Activated naive CD8-positive, alpha-beta T cell treated with anti-CD3 and anti-CD28 coated beads, Interleukin-2, amount 50 U/mL, for 24 hours (primary cell): Measurements from ENCODE around the gene HOXA5.

Experiments used
- ATAC-seq: fragments of 150-1000 bp; cut with Tn5 transposase; one replicate; pipeline ENCODE4 v1.10.0; 2021
- DNase-seq: peaks from one replicate; pipeline ENCODE4 v3.0.0; 2021
- H3K27ac Mint-ChIP-seq: one replicate; pipeline ENCODE4 v1.8.0; 2021; ENCODE audit warnings: mild to moderate bottlenecking, mixed read lengths
- H3K27me3 Mint-ChIP-seq: one replicate; pipeline ENCODE4 v1.8.0; 2021; ENCODE audit warnings: mixed read lengths
- H3K36me3 Mint-ChIP-seq: one replicate; pipeline ENCODE4 v1.8.0; 2021; ENCODE audit warnings: low read depth, mixed read lengths
- H3K4me1 Mint-ChIP-seq: one replicate; pipeline ENCODE4 v1.8.0; 2021; ENCODE audit warnings: mixed read lengths
- H3K4me3 Mint-ChIP-seq: one replicate; pipeline ENCODE4 v1.8.0; 2021; ENCODE audit warnings: mild to moderate bottlenecking, moderate library complexity, mixed read lengths
- H3K9me3 Mint-ChIP-seq: one replicate; pipeline ENCODE4 v1.8.0; 2021; ENCODE audit warnings: mixed read lengths

Gene HOXA5

DNA sequence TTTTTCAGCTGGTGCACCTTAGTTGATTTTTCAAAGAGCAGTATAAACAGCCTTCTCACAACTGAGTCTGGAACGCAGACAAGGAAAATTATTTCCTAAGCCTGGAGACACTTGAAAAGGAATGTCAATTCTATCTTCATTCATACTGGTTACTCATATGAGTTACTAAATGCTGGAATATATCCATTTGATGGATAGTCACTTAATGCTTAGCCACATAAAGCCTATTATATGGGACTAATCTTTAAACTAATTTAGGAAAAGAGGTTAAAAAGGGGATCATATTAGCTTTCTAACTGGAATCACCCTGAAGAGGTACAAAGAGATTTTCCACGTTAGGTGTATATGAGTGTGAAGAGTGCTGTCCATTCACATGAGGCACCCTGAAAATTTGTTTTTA lies 11.3 kb downstream of the HOXA5 start:
- Mint-ChIP-seq H3K27ac (no peak overlapping the region), H3K27me3 (peaks cover 55% of the 10 kb centered on the region), H3K4me3 (no peak overlapping the region), H3K36me3 (no peaks in the 10 kb centered on the region), H3K4me1 (peaks cover 31% of the 10 kb centered on the region), H3K9me3 (no peaks in the 10 kb centered on the region)
- ATAC-seq (no peak), DNase-seq (no peak)

DNA sequence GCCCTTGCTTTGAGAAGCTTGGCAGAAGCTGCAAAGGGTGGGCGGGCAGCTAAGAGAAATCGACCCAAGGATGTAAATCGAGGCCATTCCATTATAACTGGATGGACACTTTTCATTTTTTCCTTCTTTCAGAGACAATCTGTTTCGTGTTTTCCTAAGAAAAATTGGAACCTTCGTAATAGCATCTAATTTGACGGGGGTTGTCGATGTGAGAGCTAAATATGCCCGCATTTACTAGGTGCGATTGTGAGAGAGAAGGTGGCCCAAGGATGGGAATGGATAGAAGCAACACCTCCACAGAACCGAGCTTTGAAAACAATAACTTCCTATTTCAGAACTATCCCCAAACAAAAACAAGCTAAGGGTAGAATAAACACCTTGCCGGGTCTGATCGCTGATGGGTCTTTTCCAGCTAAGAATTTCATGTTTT lies 12.1 kb downstream of the HOXA5 start:
- Mint-ChIP-seq H3K9me3 (no peaks in the 10 kb centered on the region), H3K27ac (no peak overlapping the region), H3K4me3 (peak overlapping the region; percentile 55), H3K27me3 (peaks cover 55% of the 10 kb centered on the region), H3K4me1 (peaks cover 29% of the 10 kb centered on the region), H3K36me3 (no peaks in the 10 kb centered on the region)
- DNase-seq (no peak), ATAC-seq (no peak)

DNA sequence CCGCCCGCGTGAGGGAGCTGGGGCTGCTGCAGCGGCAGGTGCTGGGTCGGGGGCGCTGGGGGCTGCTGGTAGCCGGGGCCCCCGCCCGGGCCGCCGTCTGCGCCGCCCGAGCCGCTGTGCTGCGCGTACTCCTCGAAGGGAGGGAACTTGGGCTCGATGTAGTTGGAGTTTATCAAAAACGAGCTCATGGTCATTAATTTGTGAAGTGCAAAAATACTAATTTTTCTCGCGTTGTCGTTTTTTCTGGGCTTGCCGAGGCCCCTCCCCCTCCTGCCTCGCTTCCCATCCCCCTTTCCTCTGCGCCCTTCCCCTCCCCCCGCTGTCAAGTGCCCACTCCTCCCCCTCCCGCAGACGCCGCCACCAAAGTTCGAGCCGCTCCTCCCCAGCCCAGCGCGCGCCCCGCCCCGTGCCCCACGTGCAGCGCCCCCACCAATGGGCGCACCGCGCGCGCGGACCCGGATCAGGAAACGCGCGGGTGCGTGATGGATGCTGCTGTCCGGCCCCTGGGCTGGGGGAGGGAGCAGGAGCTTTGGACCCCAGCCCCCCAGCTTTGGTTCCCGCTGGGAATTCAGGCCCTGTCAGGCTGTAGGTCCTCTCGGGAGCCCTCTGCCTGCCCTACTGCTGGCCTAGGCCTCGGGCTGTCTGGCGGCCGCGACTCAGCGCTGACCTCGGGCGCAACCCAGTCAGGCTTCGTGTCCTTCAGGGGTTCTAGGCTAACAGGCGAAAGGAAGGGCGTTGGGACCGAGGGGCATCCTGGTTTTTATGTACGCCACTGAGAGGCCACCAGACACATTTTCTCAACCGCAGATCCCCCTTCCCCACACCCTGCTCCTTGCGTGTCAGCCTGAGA lies 12.7 kb downstream of the HOXA5 start, which contains the start of gene HOXA4:
HOXA4 (minus strand) TSS at position 218 of the 850 bp plus-strand sequence; CDS start at position 194, 24 bp downstream.
- H3K4me1 Mint-ChIP-seq = peaks cover 24% of the 10 kb centered on the region
- no peaks in the 10 kb centered on the region for H3K9me3 Mint-ChIP-seq
- ATAC-seq (peak; percentile 88), DNase-seq (peak; percentile 77)
- peaks cover 49% of the 10 kb centered on the region for H3K27me3 Mint-ChIP-seq
- H3K36me3 Mint-ChIP-seq = no peaks in the 10 kb centered on the region
- no peak within 1 kb of the TSS for H3K27ac Mint-ChIP-seq
- H3K4me3 Mint-ChIP-seq = peak within 1 kb of the TSS; percentile 55

DNA sequence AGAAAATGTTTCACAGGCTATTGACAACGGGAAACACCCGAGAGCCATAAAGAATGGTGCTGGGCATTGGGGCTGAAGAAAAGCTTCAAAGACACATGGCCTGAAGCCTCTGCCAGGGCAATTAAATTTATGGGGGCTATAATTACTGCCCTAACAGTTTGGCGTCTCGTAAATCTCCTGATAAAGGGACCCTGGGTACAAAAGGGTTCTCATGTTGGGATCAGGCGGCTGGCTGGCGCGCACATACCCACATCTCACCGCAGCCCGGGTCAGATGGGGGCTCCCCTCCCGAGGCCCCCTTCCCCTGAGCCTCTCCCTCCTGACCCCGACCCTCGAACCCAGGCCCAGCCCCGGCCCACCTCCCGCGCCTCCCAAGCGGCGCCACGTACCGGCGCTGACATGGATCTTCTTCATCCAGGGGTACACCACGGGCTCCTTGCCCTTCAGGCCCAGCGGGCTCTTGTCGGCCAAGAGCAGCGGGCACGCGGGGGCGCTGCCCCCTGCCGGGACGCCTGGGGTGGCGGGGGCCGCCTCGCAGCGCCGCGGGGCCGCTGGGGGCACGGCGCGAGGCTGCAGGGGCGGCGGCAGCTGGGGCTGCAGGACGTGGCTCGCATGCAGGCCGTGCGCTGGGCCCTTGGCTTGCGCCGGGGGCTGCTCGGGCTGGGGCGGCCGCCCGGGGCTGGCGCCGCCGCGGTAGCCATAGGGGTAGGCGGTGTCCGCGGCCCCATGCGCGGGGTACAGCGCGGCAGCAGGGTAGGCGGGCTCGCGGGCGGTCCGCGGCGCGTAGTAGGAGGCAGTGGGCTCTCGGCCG lies 13.5 kb downstream of the HOXA5 start:
- Mint-ChIP-seq H3K9me3 (no peaks in the 10 kb centered on the region), H3K4me3 (no peak overlapping the region), H3K36me3 (no peaks in the 10 kb centered on the region), H3K4me1 (peaks cover 19% of the 10 kb centered on the region), H3K27ac (no peak overlapping the region), H3K27me3 (peaks cover 46% of the 10 kb centered on the region)
- no peak for ATAC-seq
- DNase-seq = no peak

DNA sequence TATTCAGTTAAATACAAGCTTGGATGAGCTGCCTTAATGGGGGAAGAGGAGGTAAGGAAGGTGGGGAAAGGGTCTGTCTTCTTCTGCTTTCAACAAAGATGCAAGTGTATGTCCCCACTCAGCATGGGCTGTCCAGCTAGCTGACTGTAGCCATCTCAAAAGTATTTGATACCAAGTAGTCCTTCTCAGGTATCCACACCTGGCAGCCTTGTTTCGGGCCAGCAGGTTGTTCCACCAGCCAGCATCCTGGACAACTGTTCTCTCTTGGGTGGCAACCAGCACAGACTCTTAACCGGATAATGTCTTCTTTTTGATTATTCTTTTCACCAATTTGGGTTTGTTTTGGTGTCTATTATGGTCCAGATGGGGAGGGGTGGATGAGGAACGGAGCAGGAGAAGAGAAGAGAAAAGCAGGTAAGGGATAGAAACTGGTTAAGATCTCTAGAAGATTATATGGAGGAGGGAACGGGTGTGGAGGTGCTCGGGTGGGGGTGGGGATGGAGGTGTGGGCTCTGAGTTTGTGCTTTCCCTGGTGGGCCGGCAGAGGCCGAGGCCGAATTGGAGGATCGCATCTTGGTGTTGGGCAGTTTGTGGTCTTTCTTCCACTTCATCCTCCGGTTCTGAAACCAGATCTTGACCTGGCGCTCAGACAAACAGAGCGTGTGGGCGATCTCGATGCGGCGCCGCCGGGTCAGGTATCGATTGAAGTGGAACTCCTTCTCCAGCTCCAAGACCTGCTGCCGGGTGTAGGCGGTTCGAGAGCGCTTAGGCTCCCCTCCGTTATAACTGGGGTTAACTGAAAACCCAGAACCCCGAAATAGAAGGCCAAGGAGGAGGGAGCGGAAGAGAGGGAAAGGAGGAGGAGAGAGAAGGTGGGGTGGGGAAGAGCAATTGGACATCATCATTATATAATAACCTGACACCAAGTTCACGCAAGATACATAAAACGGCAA lies 14.4 kb downstream of the HOXA5 start:
- Mint-ChIP-seq H3K36me3 (no peaks in the 10 kb centered on the region), H3K9me3 (no peaks in the 10 kb centered on the region), H3K4me1 (peaks cover 10% of the 10 kb centered on the region), H3K27me3 (peaks cover 49% of the 10 kb centered on the region), H3K27ac (no peak overlapping the region), H3K4me3 (no peak overlapping the region)
- ATAC-seq (no peak), DNase-seq (no peak)

DNA sequence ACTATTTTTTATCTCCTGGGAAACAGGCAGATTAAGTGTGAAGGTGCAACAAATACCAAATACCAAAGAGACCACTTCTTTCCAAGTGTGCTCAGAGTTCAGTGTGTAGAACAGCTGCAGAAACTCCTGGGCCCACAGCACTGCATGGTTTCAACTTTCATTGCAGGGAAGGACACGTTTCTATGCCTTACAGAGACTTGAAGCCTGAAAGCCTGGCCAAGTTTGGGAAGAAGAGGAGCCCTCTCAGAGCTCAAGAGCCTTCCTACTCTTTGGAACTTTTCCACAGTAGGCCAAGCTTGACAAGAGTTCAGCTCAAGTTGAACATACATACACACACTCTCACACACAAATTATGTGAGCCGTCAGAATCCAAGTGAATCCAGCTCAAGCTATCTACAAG lies 15.4 kb downstream of the HOXA5 start:
- DNase-seq (no peak), ATAC-seq (no peak)
- H3K4me1 Mint-ChIP-seq = peaks cover 4% of the 10 kb centered on the region
- no peak overlapping the region for H3K27ac Mint-ChIP-seq
- H3K4me3 Mint-ChIP-seq = no peak overlapping the region
- H3K36me3 Mint-ChIP-seq = no peaks in the 10 kb centered on the region
- peaks cover 40% of the 10 kb centered on the region for H3K27me3 Mint-ChIP-seq
- H3K9me3 Mint-ChIP-seq = no peaks in the 10 kb centered on the region

DNA sequence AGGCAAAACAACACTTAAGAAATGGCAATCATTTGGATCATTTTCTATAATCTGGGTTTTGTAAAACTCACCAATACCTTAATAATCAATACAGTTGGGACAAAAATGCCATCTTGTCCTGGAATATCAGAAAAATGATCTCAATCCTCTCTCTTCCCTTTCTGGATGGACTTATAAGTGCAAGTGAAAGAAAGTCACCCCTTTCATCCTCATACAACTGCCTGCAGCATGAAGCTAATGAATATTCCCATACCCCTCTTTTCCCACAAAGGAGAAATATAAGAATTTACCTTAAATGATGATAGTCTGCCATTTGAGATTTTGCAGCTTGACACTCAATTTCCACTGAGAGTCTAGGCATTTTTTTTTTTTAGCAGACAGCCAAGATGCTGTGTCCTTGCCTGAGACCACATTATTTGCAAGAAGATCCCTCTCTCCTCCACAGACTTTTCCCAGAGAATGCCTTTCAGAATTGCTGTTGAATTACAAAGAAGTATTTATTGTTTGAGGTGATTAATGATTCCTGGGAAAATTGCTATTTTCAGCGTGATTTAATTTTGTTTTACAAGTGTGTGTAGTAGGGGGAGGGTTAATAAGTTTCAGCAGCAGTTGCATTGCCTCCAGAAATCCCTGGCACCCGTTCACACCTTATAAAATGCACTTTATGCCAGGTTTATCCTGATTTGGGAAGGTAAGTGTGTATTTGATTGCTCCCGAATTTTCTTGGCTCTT lies 16.7 kb downstream of the HOXA5 start:
- Mint-ChIP-seq H3K9me3 (no peaks in the 10 kb centered on the region), H3K4me1 (peaks cover 4% of the 10 kb centered on the region), H3K27ac (no peak overlapping the region), H3K4me3 (no peak overlapping the region), H3K27me3 (peaks cover 31% of the 10 kb centered on the region), H3K36me3 (no peaks in the 10 kb centered on the region)
- no peak for DNase-seq
- ATAC-seq = no peak

DNA sequence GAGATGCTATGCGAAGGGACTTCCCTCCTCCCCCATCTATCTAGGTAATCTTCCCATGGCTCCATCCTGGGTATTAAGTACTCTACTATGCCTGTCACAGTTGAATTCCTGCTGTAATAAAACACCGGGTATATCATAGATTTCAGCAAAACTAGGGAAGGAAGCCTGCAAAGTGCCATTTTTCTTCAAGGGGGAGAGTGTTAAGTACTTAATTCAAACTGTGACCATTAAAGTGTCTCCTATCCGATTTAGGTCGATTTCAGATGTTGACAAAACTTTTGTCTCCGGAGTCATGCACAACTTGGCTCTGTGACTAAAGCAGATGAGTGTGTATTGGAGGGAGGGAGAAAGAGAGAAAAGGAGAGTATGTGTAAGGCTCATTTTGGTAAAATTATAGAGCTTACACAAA lies 17.5 kb downstream of the HOXA5 start:
- Mint-ChIP-seq H3K36me3 (no peaks in the 10 kb centered on the region), H3K9me3 (no peaks in the 10 kb centered on the region), H3K27me3 (peaks cover 26% of the 10 kb centered on the region), H3K27ac (no peak overlapping the region), H3K4me3 (no peak overlapping the region), H3K4me1 (no peaks in the 10 kb centered on the region)
- ATAC-seq (no peak), DNase-seq (no peak)

DNA sequence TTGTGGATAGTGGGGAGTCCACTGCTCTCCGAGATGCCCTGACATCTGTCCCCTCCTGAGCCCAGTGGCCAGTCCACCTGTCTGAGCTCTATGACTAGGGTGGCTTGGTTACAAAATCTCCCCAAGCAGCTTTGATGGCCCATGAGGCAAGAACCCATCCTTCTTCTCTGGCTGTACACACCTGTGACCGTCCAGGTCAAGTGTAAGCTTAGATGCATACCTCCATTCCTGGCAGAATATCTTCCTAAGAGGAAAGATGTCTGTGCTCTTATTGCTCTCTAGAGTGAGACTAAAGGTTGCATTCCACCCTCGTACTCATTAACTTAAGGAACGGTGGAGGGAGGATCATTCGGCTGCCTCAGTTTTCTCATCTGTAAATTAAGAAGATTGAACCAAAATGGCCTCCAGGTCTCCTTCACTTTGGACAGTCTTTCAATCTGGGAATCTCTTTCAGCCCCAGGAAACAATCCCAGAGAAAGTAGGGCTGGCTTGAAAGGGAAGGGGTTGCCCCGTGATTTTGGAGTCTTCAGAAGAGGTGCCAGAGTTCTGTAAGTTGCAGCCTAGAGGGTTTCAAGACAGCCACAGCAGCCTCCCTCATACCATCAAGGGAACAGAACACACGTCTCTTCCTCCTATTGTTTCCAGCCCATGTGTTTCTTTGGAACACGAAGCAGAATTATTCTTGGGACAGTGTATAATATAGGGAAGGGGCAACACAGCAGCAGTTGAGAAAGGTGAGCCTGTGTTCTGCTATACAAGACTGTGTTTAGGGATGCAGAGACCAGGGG lies 18.4 kb downstream of the HOXA5 start:
- Mint-ChIP-seq H3K4me3 (no peak overlapping the region), H3K27me3 (peaks cover 26% of the 10 kb centered on the region), H3K36me3 (no peaks in the 10 kb centered on the region), H3K27ac (no peak overlapping the region), H3K9me3 (no peaks in the 10 kb centered on the region), H3K4me1 (no peaks in the 10 kb centered on the region)
- ATAC-seq (no peak), DNase-seq (no peak)

DNA sequence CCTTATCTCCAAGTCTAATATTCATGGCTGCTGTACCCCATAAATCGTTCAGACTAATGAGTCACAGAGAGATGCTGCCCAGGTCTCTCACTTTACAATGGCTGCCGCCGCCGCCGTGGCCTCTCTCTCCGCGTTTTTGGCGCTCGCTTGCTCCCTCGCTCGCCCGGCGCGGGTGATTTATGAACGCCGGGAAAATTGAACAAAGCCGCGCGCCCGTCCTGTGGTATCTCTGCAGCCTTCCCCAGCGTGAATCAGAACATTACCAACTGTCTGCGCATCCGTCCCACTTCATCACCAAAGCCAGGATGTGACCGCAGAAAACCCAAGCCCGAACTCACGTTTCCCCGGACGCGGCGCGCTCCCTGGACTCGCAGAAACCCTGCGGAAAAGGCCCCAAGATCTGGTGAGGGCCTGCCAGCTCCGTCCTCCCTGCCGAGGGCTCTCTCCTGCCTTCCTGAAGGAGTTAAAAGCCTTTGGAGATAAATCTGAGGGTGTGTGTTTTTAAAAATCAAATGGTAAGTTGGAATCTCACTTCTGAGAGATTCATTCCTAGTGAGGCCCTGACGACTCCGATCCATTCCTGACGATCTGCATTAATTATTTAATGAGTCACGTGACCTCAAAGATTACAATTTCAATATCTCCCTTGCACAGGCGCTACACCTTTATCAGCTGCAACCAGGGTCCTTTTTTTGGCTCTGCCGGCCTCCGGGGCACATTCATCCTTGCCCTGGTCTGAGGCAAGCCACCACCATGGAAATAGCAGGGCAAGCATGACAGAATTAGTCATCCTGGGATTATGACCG lies 19.2 kb downstream of the HOXA5 start:
- H3K4me1 Mint-ChIP-seq = no peaks in the 10 kb centered on the region
- H3K9me3 Mint-ChIP-seq = no peaks in the 10 kb centered on the region
- no peak overlapping the region for H3K4me3 Mint-ChIP-seq
- ATAC-seq = no peak
- peaks cover 22% of the 10 kb centered on the region for H3K27me3 Mint-ChIP-seq
- H3K36me3 Mint-ChIP-seq = no peaks in the 10 kb centered on the region
- no peak overlapping the region for H3K27ac Mint-ChIP-seq
- no peak for DNase-seq

DNA sequence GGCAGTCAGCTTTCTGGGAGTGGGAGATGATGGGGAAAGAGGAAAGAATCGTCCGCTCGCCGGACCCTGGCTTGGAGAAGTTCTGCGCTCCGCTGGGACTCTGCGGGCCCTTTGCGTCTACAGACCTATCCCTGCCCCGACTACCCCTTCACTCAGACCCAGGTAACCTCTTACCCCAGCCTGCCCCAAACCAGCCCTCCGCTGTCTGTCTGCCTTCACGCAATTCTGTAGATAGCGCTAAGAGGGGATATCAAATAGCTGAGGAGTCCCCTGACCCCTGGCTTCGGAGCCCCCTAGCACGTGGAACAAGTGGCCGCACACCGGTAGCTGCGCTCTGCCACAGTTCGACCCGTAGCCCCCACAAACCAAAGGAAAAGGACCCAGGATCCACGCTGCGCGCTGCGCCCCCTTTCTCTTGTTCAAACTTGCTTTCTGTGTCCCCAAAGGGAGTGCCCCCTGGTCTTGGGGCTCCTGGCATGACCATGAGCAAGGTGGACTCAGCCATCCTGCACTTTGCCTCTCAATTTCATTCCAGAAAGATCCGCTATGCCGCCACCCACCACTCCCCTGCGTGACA lies 19.9 kb downstream of the HOXA5 start:
- Mint-ChIP-seq H3K4me1 (no peaks in the 10 kb centered on the region), H3K27ac (no peak overlapping the region), H3K4me3 (no peak overlapping the region), H3K9me3 (no peaks in the 10 kb centered on the region), H3K27me3 (peaks cover 18% of the 10 kb centered on the region), H3K36me3 (no peaks in the 10 kb centered on the region)
- no peak for DNase-seq
- no peak for ATAC-seq

DNA sequence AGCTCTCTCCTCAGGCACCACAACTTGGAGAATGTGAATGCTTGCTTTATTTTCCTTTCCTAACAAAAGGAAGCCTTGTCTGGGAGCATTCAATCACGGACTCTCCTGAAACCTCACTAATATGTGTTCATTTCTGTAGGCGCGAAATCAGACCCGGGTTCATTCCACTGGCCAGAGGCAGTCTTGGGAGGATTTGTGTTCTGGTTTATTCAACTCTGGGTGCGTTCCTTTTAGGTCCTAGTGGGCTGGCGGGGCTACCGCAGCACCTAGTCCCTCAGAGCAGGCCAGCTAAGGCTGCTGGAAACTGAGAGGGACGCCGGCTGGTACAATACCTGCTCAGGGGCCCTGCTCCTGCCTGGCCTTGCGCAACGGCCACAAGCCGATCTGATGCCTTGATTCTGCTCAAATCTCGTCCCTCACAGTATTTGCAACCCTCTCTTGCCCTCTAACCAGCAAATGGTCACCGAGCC lies 20.4 kb downstream of the HOXA5 start:
- Mint-ChIP-seq H3K27me3 (peaks cover 18% of the 10 kb centered on the region), H3K4me3 (no peak overlapping the region), H3K4me1 (no peaks in the 10 kb centered on the region), H3K36me3 (no peaks in the 10 kb centered on the region), H3K9me3 (no peaks in the 10 kb centered on the region), H3K27ac (no peak overlapping the region)
- ATAC-seq (no peak), DNase-seq (no peak)
